ENCODE data around the gene IL17RD. TPM values are rescaled to one million over a fixed set of nuclear protein-coding genes. Genes with fewer than 3 reads are reported as not detected.

The IL17RD gene
- total and polyA plus RNA-seq, 11 donors = 1.4 to 11.3 (median 5.4) TPM

DNA sequence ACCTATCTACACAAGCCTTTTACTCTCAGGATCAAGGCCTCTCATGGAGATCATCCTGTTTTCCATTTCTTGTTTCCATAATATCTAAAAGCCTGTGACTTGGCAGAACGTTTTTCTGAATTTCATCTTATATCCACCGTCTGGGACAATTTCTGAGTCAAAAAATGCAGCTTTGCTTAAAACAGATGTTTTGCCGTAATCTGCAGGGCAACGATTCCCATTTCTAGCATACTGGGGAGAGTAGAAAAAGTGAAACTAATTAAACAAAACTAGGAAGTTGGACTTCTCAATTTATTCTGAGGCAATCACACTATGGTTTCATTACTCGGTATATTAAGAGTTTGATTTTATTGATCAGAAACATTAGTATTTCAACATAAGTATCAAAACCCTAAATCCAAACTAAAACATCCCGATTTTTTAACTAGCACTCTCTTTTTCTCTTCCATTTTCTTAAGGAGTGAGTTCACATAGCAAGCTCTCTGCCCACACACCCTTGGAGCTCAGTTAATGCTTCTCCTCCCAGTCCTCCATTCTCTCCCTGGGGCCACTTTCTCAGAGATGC lies 71.1 kb downstream of the IL17RD start:
- ATAC-seq = peak in 1 of 4 donors; percentile 50
- intact Hi-C loops (cut with DNase I) = loop anchor here in 2 of 10 donors (5.0 to 10.0 kb wide), 2 partner anchors 97 to 131 kb away; partner anchors contain the start of gene APPL1 (in 1 of the 2)
- 70 to 75% (median 71%) methylated on average over 6 of the region's 6 CpGs for WGBS, 4 donors

DNA sequence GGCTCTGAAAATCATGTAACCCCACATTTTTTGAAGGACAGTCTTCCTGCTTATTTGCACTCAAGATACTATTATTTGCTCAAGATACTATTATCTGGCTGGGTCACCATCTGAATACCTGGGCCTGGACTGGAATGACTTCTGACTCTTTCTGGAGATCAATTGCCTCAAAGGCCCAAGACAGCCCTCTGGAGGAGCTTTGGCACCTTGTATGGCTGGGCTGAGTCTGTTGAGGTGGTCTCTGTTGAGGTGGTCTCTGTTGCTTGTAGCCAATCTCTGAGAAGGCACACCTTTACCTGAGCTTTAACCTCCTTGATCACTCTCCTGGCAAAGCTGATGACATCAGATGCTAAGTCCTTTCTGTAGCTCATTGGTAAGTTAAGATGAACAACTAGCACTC lies 71.7 kb downstream of the IL17RD start:
- H3K9me3 ChIP-seq = no peaks in the 10 kb centered on the region
- intact Hi-C loops (cut with DNase I) = loop anchor here in 2 of 10 donors (5.0 to 10.0 kb wide), 2 partner anchors 96 to 131 kb away; partner anchors contain the start of gene APPL1 (in 1 of the 2)
- no peak overlapping the region for H3K4me3 ChIP-seq
- DNase-seq (no peak), ATAC-seq (no peak)
- TF ChIP-seq, protein P1, sequence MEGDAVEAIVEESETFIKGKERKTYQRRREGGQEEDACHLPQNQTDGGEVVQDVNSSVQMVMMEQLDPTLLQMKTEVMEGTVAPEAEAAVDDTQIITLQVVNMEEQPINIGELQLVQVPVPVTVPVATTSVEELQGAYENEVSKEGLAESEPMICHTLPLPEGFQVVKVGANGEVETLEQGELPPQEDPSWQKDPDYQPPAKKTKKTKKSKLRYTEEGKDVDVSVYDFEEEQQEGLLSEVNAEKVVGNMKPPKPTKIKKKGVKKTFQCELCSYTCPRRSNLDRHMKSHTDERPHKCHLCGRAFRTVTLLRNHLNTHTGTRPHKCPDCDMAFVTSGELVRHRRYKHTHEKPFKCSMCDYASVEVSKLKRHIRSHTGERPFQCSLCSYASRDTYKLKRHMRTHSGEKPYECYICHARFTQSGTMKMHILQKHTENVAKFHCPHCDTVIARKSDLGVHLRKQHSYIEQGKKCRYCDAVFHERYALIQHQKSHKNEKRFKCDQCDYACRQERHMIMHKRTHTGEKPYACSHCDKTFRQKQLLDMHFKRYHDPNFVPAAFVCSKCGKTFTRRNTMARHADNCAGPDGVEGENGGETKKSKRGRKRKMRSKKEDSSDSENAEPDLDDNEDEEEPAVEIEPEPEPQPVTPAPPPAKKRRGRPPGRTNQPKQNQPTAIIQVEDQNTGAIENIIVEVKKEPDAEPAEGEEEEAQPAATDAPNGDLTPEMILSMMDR (IDR thresholded peaks at IDR 0.05) = no peak
- no peak for TF ChIP-seq POLR2A (IDR thresholded peaks at IDR 0.05)
- peaks cover 0 to 27% (median 10%) of the 10 kb centered on the region in 9 donors for H3K36me3 ChIP-seq
- peak overlapping the region in 4 of 12 donors; percentile 1 to 34 (median 30) for H3K27ac ChIP-seq
- H3K4me1 ChIP-seq = peaks cover 0 to 10% (median 0%) of the 10 kb centered on the region in 12 donors
- no peaks in the 10 kb centered on the region for H3K27me3 ChIP-seq

More for the DNA sequence above, 71.1 kb downstream of the IL17RD start:
- no peak for TF ChIP-seq POLR2A (IDR thresholded peaks at IDR 0.05)
- TF ChIP-seq, protein P1 (IDR thresholded peaks at IDR 0.05) = no peak
- H3K4me3 ChIP-seq = peak overlapping the region in 1 of 12 donors; percentile 24
- H3K4me1 ChIP-seq = peaks cover 0 to 10% (median 0%) of the 10 kb centered on the region in 12 donors
- no peaks in the 10 kb centered on the region for H3K27me3 ChIP-seq
- no peak for DNase-seq
- H3K9me3 ChIP-seq = no peaks in the 10 kb centered on the region
- H3K36me3 ChIP-seq = peaks cover 0 to 29% (median 10%) of the 10 kb centered on the region in 9 donors
- H3K27ac ChIP-seq = peak overlapping the region in 6 of 12 donors; percentile 1 to 45 (median 30)

DNA sequence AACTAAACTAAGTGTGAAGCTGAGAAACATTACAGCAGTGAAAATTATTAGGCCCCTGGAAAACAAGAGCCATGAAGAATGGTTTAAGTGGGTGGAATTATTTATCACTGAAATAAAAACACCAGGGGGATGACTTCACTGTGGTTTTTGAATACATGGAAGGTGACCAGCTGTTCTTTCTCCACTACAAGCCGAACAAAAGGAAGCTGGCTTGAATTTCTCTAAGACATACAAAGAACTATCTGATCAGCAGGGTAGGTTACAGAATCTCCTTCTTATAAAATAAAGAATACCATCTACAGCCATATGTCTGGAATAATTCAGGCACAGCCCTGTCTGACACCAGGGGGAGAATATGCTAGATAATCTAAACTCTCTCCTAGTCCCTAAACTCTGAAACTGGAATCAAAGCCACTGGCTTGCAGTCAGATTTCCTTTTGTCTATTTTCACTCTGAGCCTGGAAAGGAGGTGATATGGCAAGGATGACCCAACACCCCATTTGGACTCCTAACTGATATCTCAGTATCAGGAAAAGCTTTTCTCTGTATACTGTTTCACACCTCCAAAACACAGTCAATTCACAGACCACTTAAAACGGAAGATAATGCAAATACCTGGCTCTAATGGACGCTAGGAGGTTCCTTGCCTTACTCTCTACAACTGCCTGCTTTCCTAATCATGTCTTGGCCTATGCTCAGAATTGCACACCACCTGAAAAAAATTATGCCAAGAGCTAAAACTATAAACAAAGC lies 73.5 kb downstream of the IL17RD start:
- H3K27ac ChIP-seq = peak overlapping the region in 5 of 12 donors; percentile 12 to 49 (median 43)
- peaks cover 0 to 10% (median 0%) of the 10 kb centered on the region in 12 donors for H3K4me1 ChIP-seq
- DNase-seq (no peak), ATAC-seq (peak in 2 of 4 donors; percentile 50 to 69)
- no peaks in the 10 kb centered on the region for H3K27me3 ChIP-seq
- intact Hi-C loops (cut with DNase I) = loop anchor here in 2 of 10 donors (5.0 to 10.0 kb wide), 2 partner anchors 94 to 133 kb away; partner anchors contain the start of gene APPL1 (in 1 of the 2)
- H3K36me3 ChIP-seq = peaks cover 0 to 9% (median 0%) of the 10 kb centered on the region in 9 donors
- TF ChIP-seq, protein P1 (IDR thresholded peaks at IDR 0.05) = no peak
- TF ChIP-seq POLR2A (IDR thresholded peaks at IDR 0.05) = no peak
- no peak overlapping the region for H3K4me3 ChIP-seq
- no peaks in the 10 kb centered on the region for H3K9me3 ChIP-seq
- 48 to 62% (median 52%) methylated on average over 3 of the region's 3 CpGs for WGBS, 4 donors

DNA sequence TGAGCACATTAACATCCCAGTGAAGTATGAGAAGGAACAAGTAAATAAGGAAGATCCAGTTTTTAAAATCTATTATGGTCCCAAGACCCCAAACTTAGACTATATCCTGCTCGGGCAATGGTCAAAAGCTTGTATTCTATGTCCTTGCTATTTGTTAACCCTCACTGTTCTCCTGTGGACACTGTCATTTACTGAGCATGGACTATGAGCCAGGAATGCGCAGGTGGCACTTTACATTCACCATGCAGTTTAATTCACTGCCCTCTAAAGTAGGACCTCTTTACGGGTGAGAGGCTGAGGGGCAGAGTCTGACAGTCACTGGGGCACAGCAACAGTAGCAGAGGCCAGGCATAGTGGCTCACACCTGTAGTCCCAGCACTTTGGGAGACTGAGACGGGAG lies 76.1 kb downstream of the IL17RD start:
- DNase-seq = no peak
- ATAC-seq = no peak
- no peaks in the 10 kb centered on the region for H3K27me3 ChIP-seq
- intact Hi-C loops (cut with DNase I) = no loop called here
- TF ChIP-seq, protein P1 (IDR thresholded peaks at IDR 0.05) = no peak
- no peak for TF ChIP-seq POLR2A (IDR thresholded peaks at IDR 0.05)
- WGBS, 4 donors = 93 to 97% (median 94%) methylated on average over 4 of the region's 4 CpGs
- H3K27ac ChIP-seq = no peak overlapping the region
- H3K36me3 ChIP-seq = no peaks in the 10 kb centered on the region
- peaks cover 0 to 8% (median 0%) of the 10 kb centered on the region in 12 donors for H3K4me1 ChIP-seq
- H3K9me3 ChIP-seq = no peaks in the 10 kb centered on the region
- H3K4me3 ChIP-seq = no peak overlapping the region

All from heart left ventricle (tissue), 16 donors.